Amniotic stem cell (primary cell): ENCODE results near the gene FBXO44.

Experiments used
- DNase-seq: peaks from one replicate; lab custom pipeline; 2025; lab: John Stamatoyannopoulos, UW

The FBXO44 gene

GRCh38 chr1:11640101-11640500, 14.6 kb upstream of the FBXO44 start:
- no peak for DNase-seq

GRCh38 chr1:11640944-11641343, 13.7 kb upstream of the FBXO44 start:
- no peak for DNase-seq

- no peak for DNase-seq
Measured at GRCh38 chr1:11641776-11642305, 12.8 kb upstream of the FBXO44 start.

- DNase-seq = peak; percentile 14
Measured at GRCh38 chr1:11642418-11643017, 12.2 kb upstream of the FBXO44 start.

GRCh38 chr1:11643782-11644181, 10.9 kb upstream of the FBXO44 start:
- no peak for DNase-seq

GRCh38 chr1:11645270-11645669, 9.4 kb upstream of the FBXO44 start:
- DNase-seq = no peak

- DNase-seq = peak; percentile 24
Measured at GRCh38 chr1:11645670-11646265, 8.9 kb upstream of the FBXO44 start.

GRCh38 chr1:11646317-11646716, 8.4 kb upstream of the FBXO44 start:
- no peak for DNase-seq

GRCh38 chr1:11647333-11647732, 7.3 kb upstream of the FBXO44 start:
- no peak for DNase-seq

GRCh38 chr1:11648039-11648438, 6.6 kb upstream of the FBXO44 start:
- DNase-seq = no peak

GRCh38 chr1:11648732-11649158, 5.9 kb upstream of the FBXO44 start:
- no peak for DNase-seq

- no peak for DNase-seq
Measured at GRCh38 chr1:11649237-11649623, 5.4 kb upstream of the FBXO44 start.

GRCh38 chr1:11649624-11650330, 4.9 kb upstream of the FBXO44 start:
- DNase-seq = no peak

- peak; percentile 20 for DNase-seq
Measured at GRCh38 chr1:11650331-11650991, 4.2 kb upstream of the FBXO44 start.

GRCh38 chr1:11651017-11651416, 3.7 kb upstream of the FBXO44 start:
- no peak for DNase-seq

GRCh38 chr1:11652203-11652780, 2.4 kb upstream of the FBXO44 start:
- DNase-seq = no peak

- no peak for DNase-seq
Measured at GRCh38 chr1:11653101-11653860, 1.4 kb upstream of the FBXO44 start.

GRCh38 chr1:11653861-11654136, 878 bp upstream of the FBXO44 start:
- no peak for DNase-seq

GRCh38 chr1:11654939-11655808, 497 bp downstream of the FBXO44 start:
- DNase-seq = no peak

- DNase-seq = no peak
Measured at GRCh38 chr1:11657654-11658053, 3.0 kb downstream of the FBXO44 start.

- no peak for DNase-seq
Measured at GRCh38 chr1:11658542-11658941, 3.9 kb downstream of the FBXO44 start.
